Endodermal cell (in vitro differentiated cells): ENCODE data around the gene SLC12A9. TPM values are rescaled to one million over a fixed set of nuclear protein-coding genes. Genes with fewer than 3 reads are reported as not detected.
A peak's percentile ranks its signal among the peaks of the same experiment; 100 is the strongest.

Experiments
- DNase-seq: peaks from one replicate; pipeline ENCODE4 v3.0.0-alpha.2; 2017
- H3K27ac ChIP-seq: 2 replicates; pipeline ENCODE4 v1.5.1; 2013; ENCODE audit warnings: mild to moderate bottlenecking, low read depth, low read length, moderate library complexity
- H3K27me3 ChIP-seq: 2 replicates; pipeline ENCODE4 v1.6.1; 2013; ENCODE audit warnings: mild to moderate bottlenecking, low read length, moderate library complexity; ENCODE audit not compliant: insufficient read depth, control insufficient read depth, poor library complexity, severe bottlenecking
- H3K36me3 ChIP-seq: 2 replicates; pipeline ENCODE4 v1.7.0; 2013; ENCODE audit warnings: mild to moderate bottlenecking, low read length, moderate library complexity; ENCODE audit not compliant: control insufficient read depth, insufficient read depth
- H3K4me1 ChIP-seq: one replicate; pipeline ENCODE4 v1.7.0; 2013; ENCODE audit warnings: low read length; ENCODE audit not compliant: control insufficient read depth, insufficient read depth
- H3K4me3 ChIP-seq: 2 replicates; pipeline ENCODE4 v1.5.1; 2013; ENCODE audit warnings: mild to moderate bottlenecking, low read length, moderate library complexity
- H3K9ac ChIP-seq: 2 replicates; pipeline ENCODE4 v1.6.1; 2013; ENCODE audit warnings: mild to moderate bottlenecking, low read length, moderate library complexity; ENCODE audit not compliant: poor library complexity, severe bottlenecking; ENCODE audit errors: extremely low read depth
- H3K9me3 ChIP-seq: 2 replicates; pipeline ENCODE4 v1.6.1; 2013; ENCODE audit warnings: mild to moderate bottlenecking, low read length, moderate library complexity; ENCODE audit not compliant: control insufficient read depth
- H3K27ac Mint-ChIP-seq: 2 replicates; pipeline ENCODE4 v1.8.0; 2020; ENCODE audit warnings: mixed read lengths
- H3K27me3 Mint-ChIP-seq: 2 replicates; pipeline ENCODE4 v1.8.0; 2021; ENCODE audit warnings: mild to moderate bottlenecking, mixed read lengths; ENCODE audit not compliant: insufficient read depth
- H3K36me3 Mint-ChIP-seq: 2 replicates; pipeline ENCODE4 v1.8.0; 2020; ENCODE audit warnings: low read depth, mixed read lengths
- H3K4me1 Mint-ChIP-seq: 2 replicates; pipeline ENCODE4 v1.8.0; 2020; ENCODE audit warnings: mixed read lengths
- H3K4me3 Mint-ChIP-seq: 2 replicates; pipeline ENCODE4 v1.8.0; 2020; ENCODE audit warnings: mild to moderate bottlenecking, moderate library complexity, mixed read lengths
- H3K9me3 Mint-ChIP-seq: 2 replicates; pipeline ENCODE4 v1.8.0; 2020; ENCODE audit warnings: mild to moderate bottlenecking, mixed read lengths
- CTCF ChIP-seq: fragments of 200-600 bp; sonication (generic); conservative IDR thresholded peaks from 2 replicates; pipeline ENCODE4 v1.5.0; 2021; ENCODE audit warnings: antibody characterized with exemption, mild to moderate bottlenecking
- WGBS, 2 experiments: methylation state at CpG; one replicate each; pipeline versions ENCODE4 v1.1.5 to v1.1.7; 2013; ENCODE audit warnings: missing lambda C conversion rate in 2 of 2, mixed read lengths in 1 of 2; ENCODE audit not compliant: insufficient coverage in 1 of 2, insufficient read length in 1 of 2; 5-methylcytosine and 5-hydroxymethylcytosine counted together
- total RNA-seq, 2 donors: library from RNA; stranded (reverse); fragmentation: NEBNext Ultra II Directional in 1 of 2; extraction: Animal tissue kit (Norgen Biotek cat#: 25700) in 1 of 2; gene quantifications; 2 replicates in 1 of 2; 3 replicates in 1 of 2; pipeline ENCODE4 v1.2.1, GENCODE V29; 2021

SLC12A9 gene
- total RNA-seq, 2 donors from 2014 or later, result 22.5 to 35.1 TPM

GRCh38 chr7:100893910-100894721 lies 41.6 kb downstream of the SLC12A9 start:
- H3K36me3 ChIP-seq, result no peaks in the 10 kb centered on the region
- Mint-ChIP-seq H3K36me3 (peaks cover 2% of the 10 kb centered on the region), H3K27ac (no peak overlapping the region), H3K27me3 (peaks cover 9% of the 10 kb centered on the region), H3K4me3 (peak overlapping the region; percentile 56), H3K9me3 (no peaks in the 10 kb centered on the region), H3K4me1 (peaks cover 10% of the 10 kb centered on the region)
- H3K9me3 ChIP-seq, result no peaks in the 10 kb centered on the region
- H3K4me3 ChIP-seq, result no peak overlapping the region
- peaks cover 9% of the 10 kb centered on the region for H3K27me3 ChIP-seq
- no peaks in the 10 kb centered on the region for H3K4me1 ChIP-seq
- no peak for TF ChIP-seq CTCF
- WGBS, 2 experiments, result 54 to 55% methylated on average over 23 to 40 of the region's 40 CpGs
- H3K27ac ChIP-seq, result no peak overlapping the region
- H3K9ac ChIP-seq, result no peak overlapping the region
- peak; percentile 71 for DNase-seq

GRCh38 chr7:100894860-100895700 lies 42.6 kb downstream of the SLC12A9 start:
- peak overlapping the region; percentile 56 for H3K4me3 Mint-ChIP-seq
- peaks cover 9% of the 10 kb centered on the region for H3K27me3 Mint-ChIP-seq
- no peak overlapping the region for H3K27ac ChIP-seq
- H3K9me3 ChIP-seq, result no peaks in the 10 kb centered on the region
- TF ChIP-seq CTCF, result peak; percentile 96
- H3K4me1 Mint-ChIP-seq, result peaks cover 10% of the 10 kb centered on the region
- H3K4me1 ChIP-seq, result no peaks in the 10 kb centered on the region
- no peaks in the 10 kb centered on the region for H3K36me3 ChIP-seq
- peaks cover 9% of the 10 kb centered on the region for H3K27me3 ChIP-seq
- WGBS, 2 experiments, result 0 to 3% methylated on average over 7 to 83 of the region's 83 CpGs
- peak; percentile 94 for DNase-seq
- peak overlapping the region; percentile 73 for H3K4me3 ChIP-seq
- H3K9ac ChIP-seq, result no peak overlapping the region
- no peak overlapping the region for H3K27ac Mint-ChIP-seq
- peaks cover 2% of the 10 kb centered on the region for H3K36me3 Mint-ChIP-seq
- no peaks in the 10 kb centered on the region for H3K9me3 Mint-ChIP-seq

GRCh38 chr7:100895701-100895955 lies 43.1 kb downstream of the SLC12A9 start, which contains the start of gene ACHE:
ACHE (minus strand) TSS chr7:100895888; CDS start chr7:100894232, 1,656 bp downstream.
- DNase-seq, result no peak
- Mint-ChIP-seq H3K9me3 (no peaks in the 10 kb centered on the region), H3K4me1 (peaks cover 10% of the 10 kb centered on the region), H3K36me3 (peaks cover 2% of the 10 kb centered on the region), H3K27ac (peak within 1 kb of the TSS; percentile 54), H3K27me3 (peaks cover 9% of the 10 kb centered on the region), H3K4me3 (peak within 1 kb of the TSS; percentile 56)
- no peaks in the 10 kb centered on the region for H3K4me1 ChIP-seq
- H3K36me3 ChIP-seq, result no peaks in the 10 kb centered on the region
- WGBS, 2 experiments, result 0 to 1% methylated on average over 5 to 24 of the region's 32 CpGs
- H3K27me3 ChIP-seq, result peaks cover 9% of the 10 kb centered on the region
- no peak within 1 kb of the TSS for H3K9ac ChIP-seq
- TF ChIP-seq CTCF, result no peak
- H3K9me3 ChIP-seq, result no peaks in the 10 kb centered on the region
- peak within 1 kb of the TSS; percentile 73 for H3K4me3 ChIP-seq
- H3K27ac ChIP-seq, result no peak within 1 kb of the TSS
